A549 (cell line): ENCODE data around the gene SUN1. TPM values are rescaled to one million over a fixed set of nuclear protein-coding genes. Genes with fewer than 3 reads are reported as not detected.

ENCODE experiments used
- ATAC-seq, 2 experiments: fragments of 200-7000 bp in 1 of 2; fragments of >200 bp in 1 of 2; cut with Nextera tagmentation in 1 of 2; cut with Tn5 transposase in 1 of 2; 3 replicates each; pipeline versions ENCODE4 v1.8.0 to v1.9.1; 2018 to 2020; ENCODE audit warnings: mild to moderate bottlenecking in 1 of 2, moderate library complexity in 1 of 2
- CTCF ChIA-PET: fragments of 300-600 bp; sonication (Branson Sonifier 250); formaldehyde crosslinking; extraction: SDS; loops from one replicate; lab custom pipeline; 2021; ENCODE audit warnings: antibody characterized with exemption, inconsistent platforms; lab: Yijun Ruan, JAX
- POLR2A ChIA-PET: fragments of 350-600 bp; formaldehyde crosslinking; extraction: SDS; loops from one replicate; lab custom pipeline; 2021; ENCODE audit warnings: antibody characterized with exemption, inconsistent platforms; lab: Yijun Ruan, JAX
- DNase-seq, 2 experiments: peaks; one replicate each; pipeline versions ENCODE4 v3.0.0 to v3.0.0-alpha.2; 2011 to 2016; ENCODE audit warnings: low read depth in 1 of 2, low spot score in 1 of 2
- FAIRE-seq: peaks from 2 replicates; lab custom pipeline; 2011; peaks lifted over from hg19 to GRCh38; lab: Jason Lieb, UNC
- H3K27ac ChIP-seq, 2 experiments: fragments of >200 bp; sonication (Bioruptor Twin); formaldehyde crosslinking; 3 replicates each; pipeline ENCODE4 v1.5.1; 2016 to 2017
- H3K4me1 ChIP-seq: fragments of >200 bp; sonication (Bioruptor Twin); formaldehyde crosslinking; 3 replicates; pipeline ENCODE4 v1.6.1; 2016
- H3K4me2 ChIP-seq: fragments of >200 bp; sonication (Bioruptor Twin); formaldehyde crosslinking; 3 replicates; pipeline ENCODE4 v1.6.1; 2016
- H3K4me3 ChIP-seq: fragments of >200 bp; sonication (Bioruptor Twin); formaldehyde crosslinking; 3 replicates; pipeline ENCODE4 v1.5.1; 2016
- H3K9me3 ChIP-seq: fragments of >200 bp; sonication (Bioruptor Twin); formaldehyde crosslinking; 3 replicates; pipeline ENCODE4 v1.6.1; 2016
- CBX2 ChIP-seq: fragments of 200-600 bp; sonication (generic); IDR thresholded peaks from 2 replicates; pipeline ENCODE4 v1.6.1; 2016; ENCODE audit warnings: low read depth, mild to moderate bottlenecking, borderline replicate concordance
- CEBPB ChIP-seq, 2 experiments: fragments of >200 bp in 1 of 2; sonication (Bioruptor Twin) in 1 of 2; formaldehyde crosslinking in 1 of 2; IDR thresholded peaks; 2 replicates each; pipeline ENCODE4 v1.6.1; 2012 to 2016
- CHD4 ChIP-seq: fragments of 200-600 bp; sonication (generic); IDR thresholded peaks from 2 replicates; pipeline ENCODE4 v1.6.1; 2016; ENCODE audit warnings: antibody characterized with exemption, mild to moderate bottlenecking, borderline replicate concordance
- FOSL2 ChIP-seq, 2 experiments: fragments of 450-650 bp in 1 of 2; fragments of >200 bp in 1 of 2; sonication (Bioruptor Twin) in 1 of 2; formaldehyde crosslinking; IDR thresholded peaks; 2 replicates each; pipeline versions ENCODE4 v1.5.0 to v1.6.1; 2016 to 2020; ENCODE audit warnings: mild to moderate bottlenecking in 1 of 2, moderate library complexity in 1 of 2
- GATA3 ChIP-seq: IDR thresholded peaks from 2 replicates; pipeline ENCODE4 v1.6.1; 2012; ENCODE audit warnings: borderline replicate concordance
- JUN ChIP-seq, 2 experiments: fragments of >200 bp; sonication (Bioruptor Twin); formaldehyde crosslinking; IDR thresholded peaks; 2 replicates in 1 of 2; 3 replicates in 1 of 2; pipeline ENCODE4 v1.6.1; 2016 to 2017
- KDM1A ChIP-seq: fragments of 200-600 bp; sonication (generic); IDR thresholded peaks from 2 replicates; pipeline ENCODE4 v1.6.1; 2016; ENCODE audit warnings: low read depth, mild to moderate bottlenecking
- KDM5A ChIP-seq: fragments of 200-600 bp; sonication (generic); IDR thresholded peaks from 2 replicates; pipeline ENCODE4 v1.6.1; 2016; ENCODE audit warnings: antibody characterized with exemption, mild to moderate bottlenecking
- NPAS2 ChIP-seq: fragments of 250-450 bp; sonication (Bioruptor Pico); IDR thresholded peaks from 2 replicates; pipeline ENCODE4 v1.8.0; 2022; ENCODE audit warnings: mild to moderate bottlenecking, moderate library complexity, borderline replicate concordance
- POLR2A ChIP-seq: IDR thresholded peaks from 2 replicates; pipeline ENCODE4 v1.6.1; 2012; ENCODE audit warnings: mild to moderate bottlenecking, low read length
- RAD21 ChIP-seq, 2 experiments: fragments of >200 bp in 1 of 2; sonication (Bioruptor Twin) in 1 of 2; formaldehyde crosslinking in 1 of 2; IDR thresholded peaks in 1 of 2; conservative IDR thresholded peaks in 1 of 2; 2 replicates in 1 of 2; 3 replicates in 1 of 2; pipeline ENCODE4 v1.6.1; 2012 to 2018; ENCODE audit warnings: inconsistent platforms in 1 of 2
- RFX5 ChIP-seq: fragments of 450-650 bp; IDR thresholded peaks from 2 replicates; pipeline ENCODE4 v1.7.1; 2014; ENCODE audit warnings: antibody characterized with exemption, mild to moderate bottlenecking, moderate library complexity
- SMC3 ChIP-seq: fragments of >200 bp; sonication (Bioruptor Twin); formaldehyde crosslinking; IDR thresholded peaks from 3 replicates; pipeline ENCODE4 v1.6.1; 2018; ENCODE audit warnings: inconsistent platforms
- TP53 ChIP-seq: fragments of 250-450 bp; sonication (Bioruptor Pico); IDR thresholded peaks from 2 replicates; pipeline ENCODE4 v1.5.0; 2021; ENCODE audit warnings: mild to moderate bottlenecking, moderate library complexity
- ZC3H11A ChIP-seq: fragments of 450-650 bp; IDR thresholded peaks from 2 replicates; pipeline ENCODE4 v1.6.1; 2014; ENCODE audit warnings: antibody characterized with exemption, mild to moderate bottlenecking
- ZFP36 ChIP-seq: fragments of 450-650 bp; IDR thresholded peaks from 2 replicates; pipeline ENCODE4 v1.6.1; 2014; ENCODE audit warnings: borderline replicate concordance; ENCODE audit not compliant: partially characterized antibody
- ZSCAN20 ChIP-seq: fragments of 250-450 bp; sonication (Bioruptor Pico); IDR thresholded peaks from 2 replicates; pipeline ENCODE4 v1.8.0; 2022; ENCODE audit warnings: mild to moderate bottlenecking, moderate library complexity
- WGBS: methylation state at CpG from one replicate; pipeline ENCODE4 v1.1.6; 2017; ENCODE audit errors: missing lambda C conversion rate; 5-methylcytosine and 5-hydroxymethylcytosine counted together
- polyA plus RNA-seq, 4 experiments: library from polyadenylated mRNA; depleted of rRNA in 3 of 4; stranded (reverse); fragments of >200 nt; fragmentation: RNase III in 1 of 4; extraction: RNeasy Plus Mini Kit Qiagen cat#74134 plus additional on column Dnase treatment in 1 of 4; gene quantifications; 2 replicates in 3 of 4; 3 replicates in 1 of 4; pipeline ENCODE4 v1.2.3, GENCODE V29; 2011 to 2017
- TF ChIP-seq, protein P1 (sequence below): fragments of 200-600 bp; sonication (generic); IDR thresholded peaks from 2 replicates; pipeline ENCODE4 v1.6.1; 2016; ENCODE audit warnings: antibody characterized with exemption, mild to moderate bottlenecking, moderate library complexity
- TF ChIP-seq, protein P2 (sequence below): fragments of >200 bp; sonication (Bioruptor Twin); formaldehyde crosslinking; IDR thresholded peaks from 2 replicates; pipeline ENCODE4 v1.6.1; 2016
- TF ChIP-seq, protein P3 (sequence below): IDR thresholded peaks from 2 replicates; pipeline ENCODE4 v1.6.1; 2012; ENCODE audit warnings: low read depth, borderline replicate concordance
- TF ChIP-seq, protein P4 (sequence below): fragments of >200 bp; sonication (Bioruptor Twin); formaldehyde crosslinking; IDR thresholded peaks from 3 replicates; pipeline ENCODE4 v1.6.1; 2016
- TF ChIP-seq, protein P5 (sequence below): fragments of >200 bp; sonication (Bioruptor Twin); formaldehyde crosslinking; IDR thresholded peaks from 3 replicates; pipeline ENCODE4 v1.5.1; 2016

SUN1 gene
- polyA plus RNA-seq, 2 of the 4 experiments (the other 2 are of a cell fraction), result 60.7 to 130 TPM

DNA sequence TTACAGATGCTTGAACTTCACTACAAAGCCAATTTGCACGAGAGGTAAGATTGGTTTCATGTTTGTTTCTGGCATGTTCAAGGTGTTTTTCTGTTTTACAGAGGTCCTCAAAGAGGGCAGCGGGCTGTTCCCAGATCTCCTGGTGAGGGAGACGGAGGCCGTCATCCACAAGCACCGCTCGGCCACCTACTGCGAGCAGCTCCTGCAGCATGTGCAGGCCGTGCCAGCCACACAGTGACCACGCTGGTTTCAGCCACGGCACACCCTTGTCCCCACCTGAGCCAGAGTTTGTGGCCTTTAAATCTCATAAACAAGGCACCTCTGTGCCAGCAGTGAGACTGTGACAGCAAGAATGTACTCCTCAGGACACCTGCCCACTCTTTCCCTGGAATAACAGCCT, 46.9 kb upstream of the SUN1 start:
- CTCF ChIA-PET, result interaction anchor here (0.9 to 10.7 kb wide), 7 partner anchors 11 to 100 kb away, joined by 3 to 117 read pairs (median 5); no protein-coding TSS in a partner anchor
- no peaks in the 10 kb centered on the region for H3K4me1 ChIP-seq
- 97% methylated on average over 10 of the region's 10 CpGs for WGBS
- TF ChIP-seq, protein P1, sequence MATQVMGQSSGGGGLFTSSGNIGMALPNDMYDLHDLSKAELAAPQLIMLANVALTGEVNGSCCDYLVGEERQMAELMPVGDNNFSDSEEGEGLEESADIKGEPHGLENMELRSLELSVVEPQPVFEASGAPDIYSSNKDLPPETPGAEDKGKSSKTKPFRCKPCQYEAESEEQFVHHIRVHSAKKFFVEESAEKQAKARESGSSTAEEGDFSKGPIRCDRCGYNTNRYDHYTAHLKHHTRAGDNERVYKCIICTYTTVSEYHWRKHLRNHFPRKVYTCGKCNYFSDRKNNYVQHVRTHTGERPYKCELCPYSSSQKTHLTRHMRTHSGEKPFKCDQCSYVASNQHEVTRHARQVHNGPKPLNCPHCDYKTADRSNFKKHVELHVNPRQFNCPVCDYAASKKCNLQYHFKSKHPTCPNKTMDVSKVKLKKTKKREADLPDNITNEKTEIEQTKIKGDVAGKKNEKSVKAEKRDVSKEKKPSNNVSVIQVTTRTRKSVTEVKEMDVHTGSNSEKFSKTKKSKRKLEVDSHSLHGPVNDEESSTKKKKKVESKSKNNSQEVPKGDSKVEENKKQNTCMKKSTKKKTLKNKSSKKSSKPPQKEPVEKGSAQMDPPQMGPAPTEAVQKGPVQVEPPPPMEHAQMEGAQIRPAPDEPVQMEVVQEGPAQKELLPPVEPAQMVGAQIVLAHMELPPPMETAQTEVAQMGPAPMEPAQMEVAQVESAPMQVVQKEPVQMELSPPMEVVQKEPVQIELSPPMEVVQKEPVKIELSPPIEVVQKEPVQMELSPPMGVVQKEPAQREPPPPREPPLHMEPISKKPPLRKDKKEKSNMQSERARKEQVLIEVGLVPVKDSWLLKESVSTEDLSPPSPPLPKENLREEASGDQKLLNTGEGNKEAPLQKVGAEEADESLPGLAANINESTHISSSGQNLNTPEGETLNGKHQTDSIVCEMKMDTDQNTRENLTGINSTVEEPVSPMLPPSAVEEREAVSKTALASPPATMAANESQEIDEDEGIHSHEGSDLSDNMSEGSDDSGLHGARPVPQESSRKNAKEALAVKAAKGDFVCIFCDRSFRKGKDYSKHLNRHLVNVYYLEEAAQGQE, result no peak
- TF ChIP-seq FOSL2 (IDR thresholded peaks at IDR 0.05) (no peak), FOSL2 (CRISPR knock-in tag; IDR thresholded peaks at IDR 0.05) (no peak), CEBPB (IDR thresholded peaks at IDR 0.05) (no peak), NPAS2 (CRISPR knock-in tag) (no peak), POLR2A (no peak), TP53 (CRISPR knock-in tag) (no peak), SMC3 (no peak), KDM5A (no peak), ZC3H11A (no peak), CBX2 (no peak), CHD4 (no peak), ZSCAN20 (no peak), JUN (IDR thresholded peaks at IDR 0.05) (no peak), ZFP36 (no peak), KDM1A (no peak), RAD21 (conservative IDR thresholded peaks at IDR 0.05 in 1 of 2, IDR thresholded peaks at IDR 0.05 in 1 of 2) (no peak), GATA3 (no peak)
- TF ChIP-seq, protein P2, sequence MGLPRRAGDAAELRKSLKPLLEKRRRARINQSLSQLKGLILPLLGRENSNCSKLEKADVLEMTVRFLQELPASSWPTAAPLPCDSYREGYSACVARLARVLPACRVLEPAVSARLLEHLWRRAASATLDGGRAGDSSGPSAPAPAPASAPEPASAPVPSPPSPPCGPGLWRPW, result no peak
- TF ChIP-seq, protein P3, sequence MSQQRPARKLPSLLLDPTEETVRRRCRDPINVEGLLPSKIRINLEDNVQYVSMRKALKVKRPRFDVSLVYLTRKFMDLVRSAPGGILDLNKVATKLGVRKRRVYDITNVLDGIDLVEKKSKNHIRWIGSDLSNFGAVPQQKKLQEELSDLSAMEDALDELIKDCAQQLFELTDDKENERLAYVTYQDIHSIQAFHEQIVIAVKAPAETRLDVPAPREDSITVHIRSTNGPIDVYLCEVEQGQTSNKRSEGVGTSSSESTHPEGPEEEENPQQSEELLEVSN, result no peak
- TF ChIP-seq, protein P4, sequence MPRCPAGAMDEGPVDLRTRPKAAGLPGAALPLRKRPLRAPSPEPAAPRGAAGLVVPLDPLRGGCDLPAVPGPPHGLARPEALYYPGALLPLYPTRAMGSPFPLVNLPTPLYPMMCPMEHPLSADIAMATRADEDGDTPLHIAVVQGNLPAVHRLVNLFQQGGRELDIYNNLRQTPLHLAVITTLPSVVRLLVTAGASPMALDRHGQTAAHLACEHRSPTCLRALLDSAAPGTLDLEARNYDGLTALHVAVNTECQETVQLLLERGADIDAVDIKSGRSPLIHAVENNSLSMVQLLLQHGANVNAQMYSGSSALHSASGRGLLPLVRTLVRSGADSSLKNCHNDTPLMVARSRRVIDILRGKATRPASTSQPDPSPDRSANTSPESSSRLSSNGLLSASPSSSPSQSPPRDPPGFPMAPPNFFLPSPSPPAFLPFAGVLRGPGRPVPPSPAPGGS, result no peak
- TF ChIP-seq, all 56 proteins: peak for 0
- ATAC-seq, result no peak
- Histone ChIP-seq H3K27ac (no peak overlapping the region), H3K4me2 (no peak overlapping the region), H3K4me3 (no peak overlapping the region), H3K9me3 (no peaks in the 10 kb centered on the region)
- no peak for DNase-seq
- FAIRE-seq, result no peak
- POLR2A ChIA-PET, result no interaction called here

DNA sequence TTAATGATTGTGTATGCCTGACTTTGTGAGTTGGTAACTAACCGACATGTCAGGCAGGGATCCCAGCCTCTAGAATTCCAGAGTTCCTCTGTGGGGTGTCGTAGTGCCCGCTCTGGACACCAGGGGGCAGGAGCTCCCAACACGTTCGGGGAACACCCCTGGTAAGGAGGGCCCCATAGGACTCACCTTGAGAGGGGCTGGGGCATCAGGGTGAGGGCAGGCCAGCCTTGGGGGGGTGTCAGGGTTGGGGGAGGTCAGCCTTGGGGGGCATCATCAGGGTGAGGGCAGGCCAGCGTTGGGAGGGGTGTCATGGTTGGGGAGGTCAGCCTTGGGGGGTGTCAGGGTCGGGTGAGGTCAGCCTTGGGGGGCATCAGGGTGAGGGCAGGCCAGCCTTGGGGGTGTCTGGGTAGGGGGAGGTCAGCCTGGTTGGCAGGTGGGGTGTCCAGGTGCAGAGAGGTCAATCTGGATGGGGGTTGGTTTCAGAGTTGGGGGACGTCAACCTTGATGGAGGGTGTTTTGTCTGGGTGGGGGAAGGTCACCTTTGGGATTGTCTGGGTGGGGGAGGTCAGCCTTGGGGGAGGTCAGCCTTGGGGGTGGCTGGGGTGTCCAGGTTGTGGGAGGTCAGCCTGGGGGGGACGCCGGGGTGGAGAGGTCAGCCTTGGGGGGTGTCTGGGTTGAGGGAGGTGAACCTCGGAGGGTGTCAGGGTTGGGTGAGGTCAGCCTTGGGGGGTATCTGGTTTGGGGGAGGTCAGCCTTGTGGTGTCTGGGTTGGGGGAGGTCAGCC, 45.6 kb upstream of the SUN1 start:
- FAIRE-seq, result no peak
- POLR2A ChIA-PET, result no interaction called here
- no peaks in the 10 kb centered on the region for H3K9me3 ChIP-seq

More for the DNA sequence above, 45.6 kb upstream of the SUN1 start:
- Histone ChIP-seq H3K4me3 (no peak overlapping the region), H3K4me2 (no peak overlapping the region), H3K4me1 (no peaks in the 10 kb centered on the region), H3K27ac (0 out of 6 replicates have a peak overlapping the region, but pooled peaks of 1 of the 2 experiments have one; percentile 31)
- ATAC-seq, result peak; percentile 81 to 90
- WGBS, result 33% methylated on average over 5 of the region's 11 CpGs
- no peak for TF ChIP-seq CEBPB (IDR thresholded peaks at IDR 0.05)
- TF ChIP-seq POLR2A, result no peak
- TF ChIP-seq, protein P5, sequence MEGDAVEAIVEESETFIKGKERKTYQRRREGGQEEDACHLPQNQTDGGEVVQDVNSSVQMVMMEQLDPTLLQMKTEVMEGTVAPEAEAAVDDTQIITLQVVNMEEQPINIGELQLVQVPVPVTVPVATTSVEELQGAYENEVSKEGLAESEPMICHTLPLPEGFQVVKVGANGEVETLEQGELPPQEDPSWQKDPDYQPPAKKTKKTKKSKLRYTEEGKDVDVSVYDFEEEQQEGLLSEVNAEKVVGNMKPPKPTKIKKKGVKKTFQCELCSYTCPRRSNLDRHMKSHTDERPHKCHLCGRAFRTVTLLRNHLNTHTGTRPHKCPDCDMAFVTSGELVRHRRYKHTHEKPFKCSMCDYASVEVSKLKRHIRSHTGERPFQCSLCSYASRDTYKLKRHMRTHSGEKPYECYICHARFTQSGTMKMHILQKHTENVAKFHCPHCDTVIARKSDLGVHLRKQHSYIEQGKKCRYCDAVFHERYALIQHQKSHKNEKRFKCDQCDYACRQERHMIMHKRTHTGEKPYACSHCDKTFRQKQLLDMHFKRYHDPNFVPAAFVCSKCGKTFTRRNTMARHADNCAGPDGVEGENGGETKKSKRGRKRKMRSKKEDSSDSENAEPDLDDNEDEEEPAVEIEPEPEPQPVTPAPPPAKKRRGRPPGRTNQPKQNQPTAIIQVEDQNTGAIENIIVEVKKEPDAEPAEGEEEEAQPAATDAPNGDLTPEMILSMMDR, result peak; percentile 68
- no peak for TF ChIP-seq RFX5
- TF ChIP-seq SMC3, result peak; percentile 79
- TF ChIP-seq RAD21 (conservative IDR thresholded peaks at IDR 0.05 in 1 of 2, IDR thresholded peaks at IDR 0.05 in 1 of 2), result peak; percentile 79 to 83
- CTCF ChIA-PET, result interaction anchor here (0.5 to 10.7 kb wide), 18 partner anchors 11 to 169 kb away, joined by 3 to 117 read pairs (median 4); partner anchors contain the start of gene SUN1
- DNase-seq, result peak; percentile 56 to 84
